Activated T-cell treated with anti-CD3 and anti-CD28 coated beads for 1 hour (primary cell): ENCODE results near the gene TAS1R1.

ENCODE experiments used
- DNase-seq: peaks from one replicate; pipeline ENCODE4 v3.0.0-alpha.2; 2020; ENCODE audit warnings: low read depth

TAS1R1 gene

DNA sequence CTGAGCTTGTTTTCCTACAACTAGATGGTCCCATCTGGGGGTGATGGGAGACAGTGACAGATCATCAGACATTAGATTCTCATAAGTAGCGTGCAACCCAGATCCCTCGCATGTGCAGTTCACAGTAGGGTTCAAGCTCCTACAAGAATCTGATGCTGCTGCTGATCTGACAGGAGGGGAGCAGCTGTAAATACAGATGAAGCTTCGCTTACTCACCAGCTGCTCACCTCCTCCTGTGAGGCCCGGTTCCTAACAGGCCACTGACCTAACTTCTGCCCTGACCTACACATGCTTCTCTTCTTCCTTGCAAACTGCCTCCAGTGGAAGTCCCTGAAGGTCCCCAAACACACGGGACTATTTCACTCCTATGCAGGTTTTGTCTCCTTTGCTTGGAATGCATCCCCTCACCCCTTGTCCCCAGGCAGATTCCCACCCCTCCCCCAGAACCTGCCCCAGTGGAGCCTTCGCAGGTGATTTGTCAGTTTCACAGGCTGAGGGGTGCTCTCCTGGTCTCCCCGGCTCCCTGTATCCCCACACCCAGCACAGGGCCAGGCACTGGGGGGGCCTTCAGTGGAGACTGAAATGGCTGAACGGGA lies 19.0 kb downstream of the TAS1R1 start:
- DNase-seq = no peak

DNA sequence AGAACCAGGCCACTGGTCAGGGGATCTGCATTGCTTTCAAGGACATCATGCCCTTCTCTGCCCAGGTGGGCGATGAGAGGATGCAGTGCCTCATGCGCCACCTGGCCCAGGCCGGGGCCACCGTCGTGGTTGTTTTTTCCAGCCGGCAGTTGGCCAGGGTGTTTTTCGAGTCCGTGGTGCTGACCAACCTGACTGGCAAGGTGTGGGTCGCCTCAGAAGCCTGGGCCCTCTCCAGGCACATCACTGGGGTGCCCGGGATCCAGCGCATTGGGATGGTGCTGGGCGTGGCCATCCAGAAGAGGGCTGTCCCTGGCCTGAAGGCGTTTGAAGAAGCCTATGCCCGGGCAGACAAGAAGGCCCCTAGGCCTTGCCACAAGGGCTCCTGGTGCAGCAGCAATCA lies 19.7 kb downstream of the TAS1R1 start:
- no peak for DNase-seq

DNA sequence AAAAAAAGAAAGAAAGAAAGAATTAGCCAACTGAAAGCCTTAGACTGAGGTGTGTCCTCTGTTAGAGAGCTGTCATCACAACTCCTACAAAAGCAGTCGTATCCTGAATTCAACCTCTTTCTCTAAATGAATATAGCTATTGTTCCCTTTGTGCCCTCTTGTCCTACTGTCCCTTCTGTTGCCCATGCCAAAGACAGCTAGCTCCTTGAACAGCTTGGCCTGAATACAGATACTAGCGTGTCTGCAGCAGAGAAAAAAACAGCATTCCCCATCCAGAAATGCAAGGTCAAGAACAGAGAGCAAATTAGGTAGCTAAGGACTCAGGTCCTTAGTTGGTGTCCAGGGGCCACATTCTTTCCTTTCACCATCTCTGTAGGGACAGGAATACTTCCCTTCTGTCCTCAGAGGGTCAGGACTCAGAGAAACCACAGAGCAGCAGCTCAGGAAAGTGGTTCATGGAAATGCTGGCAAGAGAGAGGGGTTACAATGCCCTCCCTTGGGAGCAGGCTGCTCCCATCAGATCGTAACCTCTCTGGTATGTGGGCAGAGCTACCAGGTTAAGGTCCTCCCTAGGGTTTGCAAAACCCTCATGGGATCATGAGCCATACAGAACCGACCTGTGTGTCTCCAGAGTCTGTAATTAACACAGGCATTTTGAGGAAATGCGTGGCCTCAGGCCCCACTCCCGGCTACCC lies 22.9 kb downstream of the TAS1R1 start:
- no peak for DNase-seq

DNA sequence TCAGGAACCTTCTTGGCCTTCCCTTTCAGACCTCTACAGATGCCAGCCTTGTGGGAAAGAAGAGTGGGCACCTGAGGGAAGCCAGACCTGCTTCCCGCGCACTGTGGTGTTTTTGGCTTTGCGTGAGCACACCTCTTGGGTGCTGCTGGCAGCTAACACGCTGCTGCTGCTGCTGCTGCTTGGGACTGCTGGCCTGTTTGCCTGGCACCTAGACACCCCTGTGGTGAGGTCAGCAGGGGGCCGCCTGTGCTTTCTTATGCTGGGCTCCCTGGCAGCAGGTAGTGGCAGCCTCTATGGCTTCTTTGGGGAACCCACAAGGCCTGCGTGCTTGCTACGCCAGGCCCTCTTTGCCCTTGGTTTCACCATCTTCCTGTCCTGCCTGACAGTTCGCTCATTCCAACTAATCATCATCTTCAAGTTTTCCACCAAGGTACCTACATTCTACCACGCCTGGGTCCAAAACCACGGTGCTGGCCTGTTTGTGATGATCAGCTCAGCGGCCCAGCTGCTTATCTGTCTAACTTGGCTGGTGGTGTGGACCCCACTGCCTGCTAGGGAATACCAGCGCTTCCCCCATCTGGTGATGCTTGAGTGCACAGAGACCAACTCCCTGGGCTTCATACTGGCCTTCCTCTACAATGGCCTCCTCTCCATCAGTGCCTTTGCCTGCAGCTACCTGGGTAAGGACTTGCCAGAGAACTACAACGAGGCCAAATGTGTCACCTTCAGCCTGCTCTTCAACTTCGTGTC lies 23.7 kb downstream of the TAS1R1 start:
- DNase-seq = no peak

DNA sequence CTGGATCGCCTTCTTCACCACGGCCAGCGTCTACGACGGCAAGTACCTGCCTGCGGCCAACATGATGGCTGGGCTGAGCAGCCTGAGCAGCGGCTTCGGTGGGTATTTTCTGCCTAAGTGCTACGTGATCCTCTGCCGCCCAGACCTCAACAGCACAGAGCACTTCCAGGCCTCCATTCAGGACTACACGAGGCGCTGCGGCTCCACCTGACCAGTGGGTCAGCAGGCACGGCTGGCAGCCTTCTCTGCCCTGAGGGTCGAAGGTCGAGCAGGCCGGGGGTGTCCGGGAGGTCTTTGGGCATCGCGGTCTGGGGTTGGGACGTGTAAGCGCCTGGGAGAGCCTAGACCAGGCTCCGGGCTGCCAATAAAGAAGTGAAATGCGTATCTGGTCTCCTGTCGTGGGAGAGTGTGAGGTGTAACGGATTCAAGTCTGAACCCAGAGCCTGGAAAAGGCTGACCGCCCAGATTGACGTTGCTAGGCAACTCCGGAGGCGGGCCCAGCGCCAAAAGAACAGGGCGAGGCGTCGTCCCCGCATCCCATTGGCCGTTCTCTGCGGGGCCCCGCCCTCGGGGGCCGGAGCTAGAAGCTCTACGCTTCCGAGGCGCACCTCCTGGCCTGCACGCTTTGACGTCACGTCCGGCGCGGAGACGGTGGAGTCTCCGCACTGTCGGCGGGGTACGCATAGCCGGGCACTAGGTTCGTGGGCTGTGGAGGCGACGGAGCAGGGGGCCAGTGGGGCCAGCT lies 24.4 kb downstream of the TAS1R1 start, which contains the start of gene ZBTB48:
ZBTB48 (plus strand) TSS at position 621 of the 745 bp plus-strand sequence. CDS start 616 bp downstream, outside the sequence.
- peak; percentile 95 for DNase-seq

DNA sequence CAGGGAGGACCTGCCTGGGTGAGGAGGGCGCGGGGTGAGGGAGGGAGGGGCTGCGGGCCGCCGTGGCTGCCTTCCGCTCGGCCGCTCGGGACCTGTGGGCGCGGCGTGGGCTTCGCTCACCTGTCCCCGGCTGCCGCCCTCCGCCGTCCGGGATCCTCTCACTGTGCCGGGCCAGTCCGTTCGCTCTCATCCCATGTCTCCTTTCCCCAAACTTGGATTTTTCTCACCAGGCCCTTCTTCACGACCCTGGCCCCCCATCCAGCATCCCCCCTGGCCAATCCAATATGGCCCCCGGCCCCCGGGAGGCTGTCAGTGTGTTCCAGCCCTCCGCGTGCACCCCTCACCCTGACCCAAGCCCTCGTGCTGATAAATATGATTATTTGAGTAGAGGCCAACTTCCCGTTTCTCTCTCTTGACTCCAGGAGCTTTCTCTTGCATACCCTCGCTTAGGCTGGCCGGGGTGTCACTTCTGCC lies 25.0 kb downstream of the TAS1R1 start:
- DNase-seq = no peak

DNA sequence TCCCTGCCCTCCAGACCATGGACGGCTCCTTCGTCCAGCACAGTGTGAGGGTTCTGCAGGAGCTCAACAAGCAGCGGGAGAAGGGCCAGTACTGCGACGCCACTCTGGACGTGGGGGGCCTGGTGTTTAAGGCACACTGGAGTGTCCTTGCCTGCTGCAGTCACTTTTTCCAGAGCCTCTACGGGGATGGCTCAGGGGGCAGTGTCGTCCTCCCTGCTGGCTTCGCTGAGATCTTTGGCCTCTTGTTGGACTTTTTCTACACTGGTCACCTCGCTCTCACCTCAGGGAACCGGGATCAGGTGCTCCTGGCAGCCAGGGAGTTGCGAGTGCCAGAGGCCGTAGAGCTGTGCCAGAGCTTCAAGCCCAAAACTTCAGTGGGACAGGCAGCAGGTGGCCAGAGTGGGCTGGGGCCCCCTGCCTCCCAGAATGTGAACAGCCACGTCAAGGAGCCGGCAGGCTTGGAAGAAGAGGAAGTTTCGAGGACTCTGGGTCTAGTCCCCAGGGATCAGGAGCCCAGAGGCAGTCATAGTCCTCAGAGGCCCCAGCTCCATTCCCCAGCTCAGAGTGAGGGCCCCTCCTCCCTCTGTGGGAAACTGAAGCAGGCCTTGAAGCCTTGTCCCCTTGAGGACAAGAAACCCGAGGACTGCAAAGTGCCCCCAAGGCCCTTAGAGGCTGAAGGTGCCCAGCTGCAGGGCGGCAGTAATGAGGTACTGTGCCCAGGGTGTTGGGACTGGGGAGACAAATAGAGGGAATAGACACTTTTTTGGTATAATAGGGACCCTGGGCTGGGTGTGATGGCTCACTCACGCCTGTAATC lies 25.7 kb downstream of the TAS1R1 start:
- no peak for DNase-seq

DNA sequence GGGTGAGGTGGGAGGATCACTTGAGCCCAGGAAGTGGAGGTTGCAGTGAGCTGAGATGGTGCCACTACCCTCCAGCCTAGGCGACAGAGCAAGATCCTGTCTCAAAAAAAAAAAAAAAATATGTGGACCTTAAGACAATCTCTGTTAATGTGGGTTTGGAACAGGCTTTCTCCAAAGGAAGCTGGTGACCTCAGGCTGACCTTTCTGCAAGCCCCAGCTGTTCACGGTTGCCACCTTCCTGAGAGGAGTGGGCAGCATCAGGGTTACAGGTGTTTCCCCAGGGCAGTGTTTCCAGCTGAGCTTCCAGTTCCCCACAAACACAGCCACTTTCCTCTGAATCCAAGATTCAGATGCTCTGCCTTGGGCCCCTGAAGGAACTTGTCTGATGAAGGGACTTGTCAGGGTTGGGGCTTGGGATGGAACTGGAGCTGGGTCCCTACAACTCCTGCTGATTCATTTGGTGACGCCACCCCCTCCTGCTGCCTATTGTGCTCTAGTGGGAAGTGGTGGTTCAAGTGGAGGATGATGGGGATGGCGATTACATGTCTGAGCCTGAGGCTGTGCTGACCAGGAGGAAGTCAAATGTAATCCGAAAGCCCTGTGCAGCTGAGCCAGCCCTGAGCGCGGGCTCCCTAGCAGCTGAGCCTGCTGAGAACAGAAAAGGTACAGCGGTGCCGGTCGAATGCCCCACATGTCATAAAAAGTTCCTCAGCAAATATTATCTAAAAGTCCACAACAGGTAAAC lies 26.6 kb downstream of the TAS1R1 start:
- DNase-seq = no peak

DNA sequence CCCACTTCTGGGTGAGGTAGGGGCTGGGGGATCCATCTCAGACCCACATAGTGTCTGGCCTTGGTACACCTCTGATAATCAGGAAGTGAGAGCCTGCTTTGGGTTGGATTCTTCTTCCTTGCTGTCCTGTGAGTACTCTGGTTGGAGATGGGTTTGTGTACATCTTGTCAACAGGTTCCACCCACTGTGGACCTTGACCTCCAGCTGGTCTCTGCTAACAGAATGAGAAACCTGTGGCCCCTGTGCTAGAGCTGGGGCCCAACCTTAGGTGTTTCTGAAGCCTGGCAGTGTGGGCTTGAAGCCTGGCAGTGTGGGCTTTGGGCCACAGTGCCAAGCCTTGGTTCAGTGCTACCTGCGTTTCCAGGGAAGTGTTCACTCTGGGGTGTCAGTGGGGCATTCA lies 27.3 kb downstream of the TAS1R1 start:
- no peak for DNase-seq

DNA sequence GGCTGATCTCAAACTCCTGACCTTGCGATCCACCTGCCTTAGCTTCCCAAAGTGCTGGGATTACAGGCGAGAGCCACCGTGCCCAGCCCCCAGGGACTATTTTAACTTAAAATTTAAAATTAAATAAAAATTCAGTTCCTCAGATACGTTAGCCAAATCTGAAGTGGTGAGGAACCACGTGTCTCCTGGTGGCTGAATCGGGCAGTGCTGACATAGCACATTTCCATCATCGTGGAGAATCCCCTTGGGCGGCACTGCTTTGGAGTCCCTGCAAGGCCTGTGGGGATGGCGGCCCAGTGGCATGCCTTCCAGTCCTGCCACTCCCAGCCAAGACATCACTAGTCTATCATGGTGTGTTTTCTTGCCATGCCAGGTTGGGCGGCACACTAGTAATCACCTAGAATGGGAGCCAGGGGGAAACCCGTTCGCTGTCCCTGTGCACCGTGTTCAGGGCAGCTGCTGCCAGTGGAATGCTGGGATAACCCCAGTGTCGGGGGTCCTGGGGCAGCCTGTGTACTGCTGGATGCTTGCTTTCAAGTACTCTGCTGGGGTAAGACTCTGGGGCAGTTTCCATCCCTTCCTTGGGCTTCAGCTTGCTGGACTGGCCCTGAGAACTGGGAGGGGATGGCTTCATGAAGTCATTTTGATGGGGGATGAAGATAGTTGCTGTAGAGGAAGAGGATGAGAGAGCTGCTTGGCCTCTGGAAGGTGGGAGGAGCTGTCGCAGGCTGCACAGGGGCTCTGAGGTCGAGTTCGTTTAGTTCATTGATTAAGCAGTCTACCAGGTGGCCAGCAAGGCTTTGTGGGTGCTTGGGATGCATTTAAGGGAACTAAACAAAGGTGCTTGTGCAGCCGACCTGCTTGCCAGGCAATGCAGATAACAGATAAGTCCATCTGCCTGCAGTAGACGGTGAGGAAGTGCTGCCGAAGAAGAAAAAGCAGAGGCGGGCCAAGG lies 29.3 kb downstream of the TAS1R1 start:
- DNase-seq = no peak

DNA sequence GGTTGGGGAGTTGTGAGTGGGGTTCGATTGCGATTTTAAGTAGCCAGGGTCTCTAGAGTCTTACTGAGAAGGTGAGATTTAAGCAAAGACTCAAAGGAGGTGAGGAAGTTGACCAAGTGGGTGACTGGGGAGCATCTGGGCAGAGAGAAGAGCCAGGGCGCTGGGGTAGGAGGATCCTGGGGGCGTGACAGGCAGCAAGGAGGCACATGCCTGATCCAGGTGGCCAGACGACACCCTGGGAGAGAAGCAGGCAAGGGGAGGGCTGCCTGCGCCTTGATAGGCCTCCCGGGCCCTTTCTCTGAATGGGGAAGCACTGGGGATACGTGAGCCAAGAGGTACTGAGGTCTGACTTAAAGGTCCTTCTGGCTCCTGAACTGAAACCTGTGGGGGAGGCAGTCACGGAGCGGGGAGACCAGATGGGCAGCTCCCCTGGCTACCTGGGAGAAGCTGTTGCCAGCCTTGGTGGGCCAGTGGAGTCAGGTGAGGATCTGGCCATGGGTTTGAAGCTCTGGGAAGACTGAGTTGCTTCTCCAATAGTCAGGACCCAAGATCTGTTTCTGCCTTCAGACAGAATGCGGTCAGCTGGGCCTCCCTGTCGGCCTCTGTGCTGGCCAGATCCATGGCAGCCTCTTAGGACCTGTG lies 30.1 kb downstream of the TAS1R1 start:
- DNase-seq = no peak

DNA sequence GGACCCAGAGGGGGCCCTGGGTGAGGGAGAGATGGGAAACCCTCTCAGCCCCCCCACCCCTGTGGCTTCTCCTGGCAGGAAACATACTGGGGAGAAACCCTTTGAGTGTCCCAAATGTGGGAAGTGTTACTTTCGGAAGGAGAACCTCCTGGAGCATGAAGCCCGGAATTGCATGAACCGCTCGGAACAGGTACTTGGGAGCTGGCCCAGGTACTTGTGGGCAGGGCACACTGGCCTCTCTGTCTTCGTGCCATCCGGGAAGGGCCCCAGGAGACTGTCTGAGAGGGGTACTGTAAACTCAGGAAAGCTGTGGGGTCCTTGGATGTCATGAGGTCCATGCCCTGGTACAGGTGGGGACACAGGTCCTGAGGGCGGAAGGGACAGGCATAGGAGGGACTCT lies 30.7 kb downstream of the TAS1R1 start:
- DNase-seq = no peak

DNA sequence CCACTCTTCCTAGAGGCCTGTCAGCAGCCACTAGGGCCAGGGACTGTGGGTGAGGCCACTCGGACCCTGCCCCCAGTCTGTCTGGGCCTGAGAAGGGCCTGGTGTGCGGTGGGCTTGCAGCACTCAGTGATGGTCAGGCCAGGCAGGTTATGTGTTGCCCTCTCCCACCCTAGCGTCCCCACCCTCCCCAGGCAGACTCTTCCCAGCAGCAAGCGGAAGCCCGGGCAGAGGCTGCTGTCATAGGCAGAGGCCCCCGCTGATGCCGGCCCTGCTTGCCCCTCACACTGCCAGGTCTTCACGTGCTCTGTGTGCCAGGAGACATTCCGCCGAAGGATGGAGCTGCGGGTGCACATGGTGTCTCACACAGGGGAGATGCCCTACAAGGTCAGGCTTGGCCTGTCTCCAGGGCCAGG lies 31.3 kb downstream of the TAS1R1 start:
- DNase-seq = no peak

DNA sequence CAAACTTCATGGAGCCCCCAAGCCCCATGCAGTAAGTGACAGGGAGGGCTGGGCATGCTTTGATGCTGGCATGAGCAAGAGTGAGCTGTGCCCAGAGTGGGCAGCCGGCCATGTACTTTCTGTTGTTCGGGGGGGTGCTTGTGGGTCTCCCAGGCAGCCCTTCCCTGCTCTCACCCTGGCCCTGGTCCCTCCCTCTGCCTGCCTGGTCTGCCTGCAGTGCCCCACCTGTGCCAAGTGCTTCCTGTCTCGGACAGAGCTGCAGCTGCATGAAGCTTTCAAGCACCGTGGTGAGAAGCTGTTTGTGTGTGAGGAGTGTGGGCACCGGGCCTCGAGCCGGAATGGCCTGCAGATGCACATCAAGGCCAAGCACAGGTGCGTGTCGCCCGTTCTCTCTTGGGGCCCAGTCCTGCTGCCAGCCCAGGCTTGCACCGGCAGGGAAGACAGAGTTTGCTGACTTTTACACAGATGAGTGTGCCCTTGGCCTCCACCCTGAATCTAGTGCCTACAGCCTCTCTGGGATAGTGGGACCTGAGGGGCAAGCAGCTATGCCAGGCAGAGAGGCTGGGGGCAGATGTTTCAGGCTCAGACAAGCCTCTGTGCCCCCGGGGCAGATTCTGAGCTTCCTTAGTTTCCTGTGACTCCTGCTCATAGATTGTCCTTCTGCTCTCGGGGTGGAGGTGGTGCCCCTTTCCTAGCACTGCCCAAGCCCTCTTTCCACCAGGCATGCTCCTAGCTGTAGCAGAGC lies 32.3 kb downstream of the TAS1R1 start:
- DNase-seq = no peak

DNA sequence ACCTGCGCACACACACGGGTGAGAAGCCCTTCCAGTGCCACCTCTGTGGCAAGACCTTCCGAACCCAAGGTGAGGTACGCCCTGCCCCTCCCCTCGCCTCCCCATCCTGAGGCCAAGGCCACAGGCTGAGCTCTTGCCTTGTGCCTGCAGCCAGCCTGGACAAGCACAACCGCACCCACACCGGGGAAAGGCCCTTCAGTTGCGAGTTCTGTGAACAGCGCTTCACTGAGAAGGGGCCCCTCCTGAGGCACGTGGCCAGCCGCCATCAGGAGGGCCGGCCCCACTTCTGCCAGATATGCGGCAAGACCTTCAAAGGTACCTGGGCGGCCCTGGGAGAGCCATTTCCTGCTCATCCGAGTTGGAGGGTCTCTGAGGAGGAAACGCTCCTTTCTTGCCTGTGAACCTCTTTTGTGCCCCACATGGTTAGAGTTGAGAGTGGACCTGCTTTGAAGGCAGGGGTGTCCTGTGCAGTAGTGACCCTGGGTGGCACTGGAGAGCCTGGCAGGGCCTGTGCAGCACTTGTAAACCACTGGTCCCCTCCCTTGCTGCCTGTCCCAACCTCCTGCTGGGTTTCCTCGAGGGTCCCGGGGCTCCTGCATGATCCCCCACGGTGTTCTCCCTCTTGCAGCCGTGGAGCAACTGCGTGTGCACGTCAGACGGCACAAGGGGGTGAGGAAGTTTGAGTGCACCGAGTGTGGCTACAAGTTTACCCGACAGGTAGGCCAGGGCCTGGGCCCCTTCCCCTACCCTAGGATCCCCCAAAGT lies 33.2 kb downstream of the TAS1R1 start:
- no peak for DNase-seq

DNA sequence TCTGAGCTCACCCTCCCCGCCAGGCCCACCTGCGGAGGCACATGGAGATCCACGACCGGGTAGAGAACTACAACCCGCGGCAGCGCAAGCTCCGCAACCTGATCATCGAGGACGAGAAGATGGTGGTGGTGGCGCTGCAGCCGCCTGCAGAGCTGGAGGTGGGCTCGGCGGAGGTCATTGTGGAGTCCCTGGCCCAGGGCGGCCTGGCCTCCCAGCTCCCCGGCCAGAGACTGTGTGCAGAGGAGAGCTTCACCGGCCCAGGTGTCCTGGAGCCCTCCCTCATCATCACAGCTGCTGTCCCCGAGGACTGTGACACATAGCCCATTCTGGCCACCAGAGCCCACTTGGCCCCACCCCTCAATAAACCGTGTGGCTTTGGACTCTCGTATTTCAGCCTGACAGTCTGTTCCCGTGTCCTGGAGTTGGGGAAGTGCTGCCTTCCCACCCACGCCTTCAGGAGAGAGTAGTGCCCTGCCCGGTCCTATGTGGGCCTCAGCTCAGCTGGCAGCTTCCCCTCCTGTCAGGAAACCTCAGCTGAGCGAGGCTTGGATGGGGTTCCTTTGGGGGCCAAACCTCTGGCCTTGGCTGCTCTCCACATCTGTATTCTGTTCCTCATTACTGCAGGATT lies 33.9 kb downstream of the TAS1R1 start:
- DNase-seq = no peak

DNA sequence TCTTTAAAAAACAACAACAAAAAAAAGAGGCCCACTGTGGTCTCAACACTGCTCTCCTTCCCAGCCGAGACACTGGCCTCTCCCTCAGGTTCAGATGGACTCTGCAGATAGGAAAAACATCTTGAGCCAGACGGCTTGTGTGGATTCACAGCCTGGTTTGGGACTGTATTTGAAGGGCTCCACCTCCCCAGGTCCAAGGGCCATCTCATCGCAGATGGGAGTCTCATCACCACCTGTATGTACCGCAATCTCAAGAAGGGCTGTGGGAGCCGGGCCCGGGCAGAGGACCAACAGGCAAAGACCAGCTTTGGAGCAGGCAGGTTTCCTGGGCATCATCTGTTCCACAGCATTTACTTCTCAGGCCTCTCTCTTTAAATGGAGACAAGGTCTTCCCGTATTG lies 34.9 kb downstream of the TAS1R1 start:
- no peak for DNase-seq
